GM23338 (cell line): ENCODE data around the gene KLHL36.

Experiments used
- ETS1 ChIP-seq: IDR thresholded peaks from 2 replicates; pipeline ENCODE4 v1.6.1; 2016; ENCODE audit warnings: antibody characterized with exemption
- EZH2 ChIP-seq: fragments of 200-600 bp; sonication (generic); IDR thresholded peaks from one replicate; pipeline ENCODE4 v1.8.0; 2017; ENCODE audit warnings: antibody characterized with exemption, mild to moderate bottlenecking, low read depth; ENCODE audit not compliant: unreplicated experiment
- EZH2phosphoT487 ChIP-seq: fragments of 200-600 bp; sonication (generic); IDR thresholded peaks from one replicate; pipeline ENCODE4 v1.8.1; 2018; ENCODE audit warnings: antibody characterized with exemption; ENCODE audit not compliant: unreplicated experiment
- POLR2AphosphoS5 ChIP-seq: IDR thresholded peaks from 2 replicates; pipeline ENCODE4 v1.6.1; 2016; ENCODE audit warnings: antibody characterized with exemption, low read depth

- TF ChIP-seq EZH2 = no peak
- TF ChIP-seq EZH2phosphoT487 = no peak
- no peak for TF ChIP-seq ETS1
- TF ChIP-seq POLR2AphosphoS5 = no peak
These were observed 8.3 kb downstream of the KLHL36 start for GRCh38 chr16:84656649-84657048.
